Neutrophil (primary cell): ENCODE results near the gene ZFPL1.

Experiments used
- H3K27ac ChIP-seq: fragments of 200-600 bp; sonication (generic); 2 replicates; pipeline ENCODE4 v1.5.1; 2016; ENCODE audit warnings: mild to moderate bottlenecking, moderate library complexity
- H3K27me3 ChIP-seq: fragments of 200-600 bp; sonication (generic); 2 replicates; pipeline ENCODE4 v1.6.0; 2016; ENCODE audit warnings: mild to moderate bottlenecking
- H3K36me3 ChIP-seq: fragments of 200-600 bp; sonication (generic); 2 replicates; pipeline ENCODE4 v1.5.1; 2017
- H3K4me1 ChIP-seq, 2 experiments: fragments of 200-600 bp in 1 of 2; sonication (generic) in 1 of 2; 1 replicate in 1 of 2; 2 replicates in 1 of 2; pipeline versions ENCODE4 v1.5.1 to v1.6.1; 2013 to 2016; ENCODE audit warnings: low read depth in 1 of 2, low read length in 1 of 2, mild to moderate bottlenecking in 1 of 2, moderate library complexity in 1 of 2; ENCODE audit not compliant: control insufficient read depth in 1 of 2, insufficient read depth in 1 of 2
- H3K4me3 ChIP-seq, 2 experiments: fragments of 200-600 bp in 1 of 2; sonication (generic) in 1 of 2; 1 replicate in 1 of 2; 2 replicates in 1 of 2; pipeline ENCODE4 v1.5.1; 2013 to 2016; ENCODE audit warnings: low read depth in 1 of 2, low read length in 1 of 2, mild to moderate bottlenecking in 1 of 2, moderate library complexity in 1 of 2
- H3K9me3 ChIP-seq: fragments of 200-600 bp; sonication (generic); 2 replicates; pipeline ENCODE4 v1.5.1; 2016
- CTCF ChIP-seq: fragments of 200-600 bp; sonication (generic); IDR thresholded peaks from 2 replicates; pipeline ENCODE4 v1.5.1; 2016; ENCODE audit warnings: antibody characterized with exemption

ZFPL1 gene

DNA sequence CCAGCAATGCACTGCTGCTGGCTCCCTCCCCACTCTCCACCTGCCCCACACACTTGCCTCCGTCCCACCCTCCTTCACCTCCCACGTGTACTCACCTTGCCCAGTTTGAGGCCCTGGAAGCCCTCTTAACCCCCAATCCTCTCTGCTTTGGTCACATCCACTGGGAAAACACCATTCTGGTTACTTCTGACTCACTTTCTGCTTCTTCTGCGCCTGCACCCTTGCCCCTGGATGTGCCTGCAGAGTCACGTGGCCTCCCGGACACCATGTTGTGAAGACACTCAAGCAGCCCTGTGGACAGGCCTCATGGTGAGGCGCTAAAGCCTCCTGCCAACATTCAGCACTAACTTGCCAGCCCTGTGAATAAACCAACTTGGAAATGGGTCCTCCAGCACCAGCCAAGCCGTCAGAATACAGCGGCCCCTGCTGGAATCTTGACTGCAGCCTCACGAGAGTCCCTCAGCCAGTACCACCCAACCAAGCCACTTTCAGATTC lies 23.1 kb upstream of the ZFPL1 start:
- Histone ChIP-seq H3K36me3 (no peaks in the 10 kb centered on the region), H3K27ac (no peak overlapping the region), H3K9me3 (no peaks in the 10 kb centered on the region), H3K4me1 (no peaks in the 10 kb centered on the region), H3K27me3 (no peaks in the 10 kb centered on the region), H3K4me3 (no peak overlapping the region)
- no peak for TF ChIP-seq CTCF

DNA sequence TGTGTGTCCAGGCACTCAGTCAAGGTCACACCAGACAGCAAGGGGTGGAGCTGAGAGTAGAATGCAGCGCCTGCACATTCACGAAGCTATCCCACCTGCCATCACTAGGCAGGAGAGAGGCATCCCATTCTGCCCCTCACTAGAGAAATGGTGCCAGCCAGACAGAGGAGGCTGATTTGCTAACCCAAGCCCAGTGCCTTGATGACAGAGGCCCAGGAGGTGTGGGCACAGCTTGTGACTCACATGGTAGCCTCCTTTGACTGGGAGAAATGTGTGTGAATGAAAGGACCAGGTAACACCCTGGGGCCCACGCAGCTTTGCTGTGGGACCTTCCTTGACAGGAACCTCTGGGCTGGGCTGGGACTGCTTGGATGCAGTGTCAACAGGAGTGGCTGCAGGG lies 20.5 kb upstream of the ZFPL1 start:
- Histone ChIP-seq H3K4me3 (no peak overlapping the region), H3K36me3 (no peaks in the 10 kb centered on the region), H3K9me3 (no peaks in the 10 kb centered on the region), H3K27me3 (no peaks in the 10 kb centered on the region), H3K27ac (no peak overlapping the region), H3K4me1 (no peaks in the 10 kb centered on the region)
- TF ChIP-seq CTCF = no peak

- Histone ChIP-seq H3K4me1 (no peaks in the 10 kb centered on the region), H3K4me3 (no peak overlapping the region), H3K36me3 (no peaks in the 10 kb centered on the region), H3K27ac (no peak overlapping the region), H3K9me3 (no peaks in the 10 kb centered on the region), H3K27me3 (no peaks in the 10 kb centered on the region)
- TF ChIP-seq CTCF = no peak
Observed at GRCh38 chr11:65064847-65065240, 19.2 kb upstream of the ZFPL1 start.

- H3K36me3 ChIP-seq = no peaks in the 10 kb centered on the region
- no peak overlapping the region for H3K27ac ChIP-seq
- no peaks in the 10 kb centered on the region for H3K27me3 ChIP-seq
Observed at GRCh38 chr11:65065851-65066250, 18.2 kb upstream of the ZFPL1 start.

DNA sequence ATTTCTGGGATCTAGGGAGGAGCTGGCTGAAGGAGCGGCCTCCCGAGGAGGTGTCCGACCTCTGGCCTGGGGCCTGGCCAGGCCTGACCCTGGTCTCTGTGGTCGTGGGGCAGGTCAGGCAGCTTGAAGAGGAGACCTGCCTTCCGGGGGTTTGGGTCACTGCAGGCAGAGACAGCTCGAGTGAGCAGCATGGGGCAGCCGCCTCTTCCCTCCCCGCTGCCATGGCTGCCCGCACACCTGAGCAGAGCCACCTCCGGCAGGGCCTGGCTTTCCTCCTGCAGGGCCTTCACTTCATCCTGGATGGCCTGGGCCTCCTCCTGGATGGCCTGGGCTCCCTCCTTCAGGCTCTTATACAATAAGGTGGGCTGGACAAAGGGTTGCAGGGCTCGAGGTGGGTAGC lies 17.7 kb upstream of the ZFPL1 start:
- H3K9me3 ChIP-seq = no peaks in the 10 kb centered on the region
- no peaks in the 10 kb centered on the region for H3K4me1 ChIP-seq
- no peak overlapping the region for H3K4me3 ChIP-seq
- H3K27me3 ChIP-seq = no peaks in the 10 kb centered on the region
- no peak overlapping the region for H3K27ac ChIP-seq
- no peak for TF ChIP-seq CTCF
- H3K36me3 ChIP-seq = no peaks in the 10 kb centered on the region

More at GRCh38 chr11:65065851-65066250, 18.2 kb upstream of the ZFPL1 start:
- Histone ChIP-seq H3K4me3 (no peak overlapping the region), H3K9me3 (no peaks in the 10 kb centered on the region), H3K4me1 (no peaks in the 10 kb centered on the region)
- no peak for TF ChIP-seq CTCF

DNA sequence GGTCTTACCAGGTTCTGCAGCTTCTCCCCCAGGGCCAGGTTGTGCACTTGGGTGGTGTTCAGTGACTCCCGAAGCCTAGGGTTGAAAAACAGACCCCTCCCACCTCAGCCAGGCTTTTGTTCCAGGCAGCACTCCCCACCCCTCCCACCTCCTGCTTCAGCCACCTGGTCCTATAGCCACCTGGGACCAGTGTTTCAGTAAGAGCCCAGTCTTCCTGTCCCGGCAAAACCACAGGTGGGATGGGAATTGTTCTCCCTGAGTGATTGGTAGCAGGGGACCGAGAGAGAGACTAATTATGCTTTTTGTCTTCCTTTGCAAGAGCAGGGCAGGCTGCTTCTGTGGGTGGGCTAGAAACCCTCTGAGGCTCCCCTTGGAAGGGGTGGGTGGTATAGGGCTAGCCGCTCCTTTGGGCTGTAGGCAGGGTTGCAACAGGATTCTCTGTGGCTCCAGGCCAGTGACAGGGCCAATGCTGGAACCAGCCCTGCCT lies 17.2 kb upstream of the ZFPL1 start:
- TF ChIP-seq CTCF = no peak

More for the DNA sequence above, 17.2 kb upstream of the ZFPL1 start:
- H3K4me1 ChIP-seq = no peaks in the 10 kb centered on the region
- H3K27ac ChIP-seq = no peak overlapping the region
- no peaks in the 10 kb centered on the region for H3K27me3 ChIP-seq
- no peak overlapping the region for H3K4me3 ChIP-seq
- no peaks in the 10 kb centered on the region for H3K36me3 ChIP-seq
- H3K9me3 ChIP-seq = no peaks in the 10 kb centered on the region
